GM18951 (cell line): ENCODE measurements around the gene CMAS.
"Not testable (repeated sequence)": the region's sequence is repeated elsewhere in the genome, so short reads cannot be mapped to it uniquely, and the experiment has no call there.

Source experiments
- POLR2A ChIP-seq: IDR thresholded peaks from 4 replicates; pipeline ENCODE4 v1.6.1; 2011; ENCODE audit warnings: mild to moderate bottlenecking; ENCODE audit not compliant: insufficient read length, insufficient read depth; ENCODE audit errors: extremely low read depth
- in situ Hi-C: fragments of 300-500 bp; cut with MboI; formaldehyde crosslinking; loops from one replicate; pipeline ENCODE4 v1.12.0; 2022; ENCODE audit warnings: low sequenced_read_pairs, mixed read lengths, inconsistent platforms; ENCODE audit not compliant: unreplicated experiment

Gene CMAS

GRCh38 chr12:22056607-22057006 is 10.6 kb downstream of the CMAS start:
- TF ChIP-seq POLR2A, result no peak
- in situ Hi-C loops, result no loop called here

- TF ChIP-seq POLR2A, result no peak
- in situ Hi-C loops, result no loop called here
These were observed 14.1 kb downstream of the CMAS start for GRCh38 chr12:22059976-22060647.

GRCh38 chr12:22064968-22065367 is 18.9 kb downstream of the CMAS start:
- in situ Hi-C loops, result no loop called here
- no peak for TF ChIP-seq POLR2A

- in situ Hi-C loops, result no loop called here
- no peak for TF ChIP-seq POLR2A
These were observed 20.3 kb downstream of the CMAS start for GRCh38 chr12:22066310-22066709.

GRCh38 chr12:22069851-22070250 is 23.8 kb downstream of the CMAS start:
- in situ Hi-C loops, result no loop called here
- TF ChIP-seq POLR2A, result no peak

- in situ Hi-C loops, result no loop called here
These were observed 36.2 kb downstream of the CMAS start for GRCh38 chr12:22082190-22082701.

GRCh38 chr12:22083167-22083566 is 37.1 kb downstream of the CMAS start:
- in situ Hi-C loops, result no loop called here
- TF ChIP-seq POLR2A, result no peak

More at GRCh38 chr12:22082190-22082701, 36.2 kb downstream of the CMAS start:
- no peak for TF ChIP-seq POLR2A

- in situ Hi-C loops, result no loop called here
- TF ChIP-seq POLR2A, result no peak
These were observed 38.8 kb downstream of the CMAS start for GRCh38 chr12:22084852-22085251.

- in situ Hi-C loops, result no loop called here
- no peak for TF ChIP-seq POLR2A
These were observed 42.9 kb downstream of the CMAS start for GRCh38 chr12:22088886-22089285.

GRCh38 chr12:22089486-22089885 is 43.5 kb downstream of the CMAS start:
- TF ChIP-seq POLR2A, result no peak
- in situ Hi-C loops, result no loop called here

GRCh38 chr12:22099062-22099461 is 53.0 kb downstream of the CMAS start:
- in situ Hi-C loops, result not testable (repeated sequence)

- no peak for TF ChIP-seq POLR2A
- in situ Hi-C loops, result loop anchor here (25.0 kb wide), 1 partner anchor 336 kb away; no protein-coding TSS in a partner anchor
These were observed 55.1 kb downstream of the CMAS start for GRCh38 chr12:22100958-22101748.

GRCh38 chr12:22101749-22102243 is 55.8 kb downstream of the CMAS start:
- in situ Hi-C loops, result loop anchor here (25.0 kb wide), 1 partner anchor 336 kb away; no protein-coding TSS in a partner anchor
- TF ChIP-seq POLR2A, result no peak
